Measurements from ENCODE around the gene NAE1.

The NAE1 gene

GRCh38 chr16:66847533-66848067 lies 16.8 kb upstream of the NAE1 start:
- Histone ChIP-seq H3K4me3 (ENCODE audit: low read length) (no peak overlapping the region), H3K9me3 (ENCODE audit: control insufficient read depth, low read length) (no peaks in the 10 kb centered on the region), H3K36me3 (ENCODE audit: control insufficient read depth, insufficient read depth, low read length) (no peaks in the 10 kb centered on the region), H3K9ac (ENCODE audit: low read length) (no peak overlapping the region), H3K4me1 (ENCODE audit: control insufficient read depth, insufficient read depth, low read length) (peaks cover 9% of the 10 kb centered on the region), H3K27me3 (ENCODE audit: control insufficient read depth, insufficient read depth, low read length) (peaks cover 45% of the 10 kb centered on the region)

- Histone ChIP-seq H3K36me3 (ENCODE audit: control insufficient read depth, insufficient read depth, low read length) (no peaks in the 10 kb centered on the region), H3K4me3 (ENCODE audit: low read length) (no peak overlapping the region), H3K27me3 (ENCODE audit: control insufficient read depth, insufficient read depth, low read length) (peaks cover 45% of the 10 kb centered on the region), H3K9ac (ENCODE audit: low read length) (no peak overlapping the region), H3K9me3 (ENCODE audit: control insufficient read depth, low read length) (no peaks in the 10 kb centered on the region), H3K4me1 (ENCODE audit: control insufficient read depth, insufficient read depth, low read length) (peaks cover 9% of the 10 kb centered on the region)
Measured at GRCh38 chr16:66846831-66847230, 16.1 kb upstream of the NAE1 start.

- no peaks in the 10 kb centered on the region for H3K36me3 ChIP-seq (ENCODE audit: control insufficient read depth, insufficient read depth, low read length)
- H3K9me3 ChIP-seq (ENCODE audit: control insufficient read depth, low read length) = no peaks in the 10 kb centered on the region
- H3K4me3 ChIP-seq (ENCODE audit: low read length) = no peak overlapping the region
- H3K4me1 ChIP-seq (ENCODE audit: control insufficient read depth, insufficient read depth, low read length) = peaks cover 9% of the 10 kb centered on the region
- no peak overlapping the region for H3K9ac ChIP-seq (ENCODE audit: low read length)
- peaks cover 45% of the 10 kb centered on the region for H3K27me3 ChIP-seq (ENCODE audit: control insufficient read depth, insufficient read depth, low read length)
Measured at GRCh38 chr16:66846266-66846665, 15.5 kb upstream of the NAE1 start.

GRCh38 chr16:66845791-66846221 lies 15.0 kb upstream of the NAE1 start:
- no peak overlapping the region for H3K9ac ChIP-seq (ENCODE audit: low read length)

GRCh38 chr16:66845080-66845410 lies 14.3 kb upstream of the NAE1 start:
- H3K4me1 ChIP-seq (ENCODE audit: control insufficient read depth, insufficient read depth, low read length) = peaks cover 9% of the 10 kb centered on the region
- no peak overlapping the region for H3K9ac ChIP-seq (ENCODE audit: low read length)
- no peaks in the 10 kb centered on the region for H3K36me3 ChIP-seq (ENCODE audit: control insufficient read depth, insufficient read depth, low read length)
- no peaks in the 10 kb centered on the region for H3K9me3 ChIP-seq (ENCODE audit: control insufficient read depth, low read length)
- no peak overlapping the region for H3K4me3 ChIP-seq (ENCODE audit: low read length)
- H3K27me3 ChIP-seq (ENCODE audit: control insufficient read depth, insufficient read depth, low read length) = peaks cover 45% of the 10 kb centered on the region

More at GRCh38 chr16:66845791-66846221, 15.0 kb upstream of the NAE1 start:
- Histone ChIP-seq H3K27me3 (ENCODE audit: control insufficient read depth, insufficient read depth, low read length) (peaks cover 45% of the 10 kb centered on the region), H3K9me3 (ENCODE audit: control insufficient read depth, low read length) (no peaks in the 10 kb centered on the region), H3K4me3 (ENCODE audit: low read length) (no peak overlapping the region), H3K4me1 (ENCODE audit: control insufficient read depth, insufficient read depth, low read length) (peaks cover 9% of the 10 kb centered on the region), H3K36me3 (ENCODE audit: control insufficient read depth, insufficient read depth, low read length) (no peaks in the 10 kb centered on the region)

GRCh38 chr16:66844342-66845079 lies 13.7 kb upstream of the NAE1 start, which contains the start of gene CA7:
CA7 (plus strand) TSS chr16:66844414; CDS start chr16:66844488, 74 bp downstream.
- Histone ChIP-seq H3K4me1 (ENCODE audit: control insufficient read depth, insufficient read depth, low read length) (peaks cover 9% of the 10 kb centered on the region), H3K9me3 (ENCODE audit: control insufficient read depth, low read length) (no peaks in the 10 kb centered on the region), H3K9ac (ENCODE audit: low read length) (no peak within 1 kb of the TSS), H3K4me3 (ENCODE audit: low read length) (no peak within 1 kb of the TSS), H3K36me3 (ENCODE audit: control insufficient read depth, insufficient read depth, low read length) (no peaks in the 10 kb centered on the region), H3K27me3 (ENCODE audit: control insufficient read depth, insufficient read depth, low read length) (peaks cover 45% of the 10 kb centered on the region)

- H3K4me3 ChIP-seq (ENCODE audit: low read length) = no peak overlapping the region
- peaks cover 45% of the 10 kb centered on the region for H3K27me3 ChIP-seq (ENCODE audit: control insufficient read depth, insufficient read depth, low read length)
Measured at GRCh38 chr16:66844009-66844341, 13.2 kb upstream of the NAE1 start.

GRCh38 chr16:66843191-66843590 lies 12.4 kb upstream of the NAE1 start:
- H3K9me3 ChIP-seq (ENCODE audit: control insufficient read depth, low read length) = no peaks in the 10 kb centered on the region

More at GRCh38 chr16:66844009-66844341, 13.2 kb upstream of the NAE1 start:
- H3K9ac ChIP-seq (ENCODE audit: low read length) = no peak overlapping the region
- no peaks in the 10 kb centered on the region for H3K36me3 ChIP-seq (ENCODE audit: control insufficient read depth, insufficient read depth, low read length)
- H3K9me3 ChIP-seq (ENCODE audit: control insufficient read depth, low read length) = no peaks in the 10 kb centered on the region
- H3K4me1 ChIP-seq (ENCODE audit: control insufficient read depth, insufficient read depth, low read length) = peaks cover 9% of the 10 kb centered on the region

GRCh38 chr16:66842765-66843164 lies 12.0 kb upstream of the NAE1 start:
- Histone ChIP-seq H3K27me3 (ENCODE audit: control insufficient read depth, insufficient read depth, low read length) (peaks cover 40% of the 10 kb centered on the region), H3K9me3 (ENCODE audit: control insufficient read depth, low read length) (no peaks in the 10 kb centered on the region), H3K4me3 (ENCODE audit: low read length) (no peak overlapping the region), H3K4me1 (ENCODE audit: control insufficient read depth, insufficient read depth, low read length) (peaks cover 9% of the 10 kb centered on the region), H3K9ac (ENCODE audit: low read length) (no peak overlapping the region), H3K36me3 (ENCODE audit: control insufficient read depth, insufficient read depth, low read length) (no peaks in the 10 kb centered on the region)

More at GRCh38 chr16:66843191-66843590, 12.4 kb upstream of the NAE1 start:
- H3K9ac ChIP-seq (ENCODE audit: low read length) = no peak overlapping the region
- peaks cover 9% of the 10 kb centered on the region for H3K4me1 ChIP-seq (ENCODE audit: control insufficient read depth, insufficient read depth, low read length)
- H3K4me3 ChIP-seq (ENCODE audit: low read length) = no peak overlapping the region
- peaks cover 41% of the 10 kb centered on the region for H3K27me3 ChIP-seq (ENCODE audit: control insufficient read depth, insufficient read depth, low read length)
- no peaks in the 10 kb centered on the region for H3K36me3 ChIP-seq (ENCODE audit: control insufficient read depth, insufficient read depth, low read length)

GRCh38 chr16:66841366-66841765 lies 10.6 kb upstream of the NAE1 start:
- H3K4me3 ChIP-seq (ENCODE audit: low read length) = no peak overlapping the region
- peaks cover 28% of the 10 kb centered on the region for H3K27me3 ChIP-seq (ENCODE audit: control insufficient read depth, insufficient read depth, low read length)
- H3K9ac ChIP-seq (ENCODE audit: low read length) = no peak overlapping the region
- H3K9me3 ChIP-seq (ENCODE audit: control insufficient read depth, low read length) = no peaks in the 10 kb centered on the region
- H3K4me1 ChIP-seq (ENCODE audit: control insufficient read depth, insufficient read depth, low read length) = peaks cover 9% of the 10 kb centered on the region
- no peaks in the 10 kb centered on the region for H3K36me3 ChIP-seq (ENCODE audit: control insufficient read depth, insufficient read depth, low read length)

GRCh38 chr16:66840883-66841282 lies 10.1 kb upstream of the NAE1 start:
- Histone ChIP-seq H3K4me3 (ENCODE audit: low read length) (no peak overlapping the region), H3K9ac (ENCODE audit: low read length) (no peak overlapping the region), H3K9me3 (ENCODE audit: control insufficient read depth, low read length) (no peaks in the 10 kb centered on the region), H3K36me3 (ENCODE audit: control insufficient read depth, insufficient read depth, low read length) (no peaks in the 10 kb centered on the region), H3K27me3 (ENCODE audit: control insufficient read depth, insufficient read depth, low read length) (peaks cover 23% of the 10 kb centered on the region), H3K4me1 (ENCODE audit: control insufficient read depth, insufficient read depth, low read length) (peaks cover 9% of the 10 kb centered on the region)

- Histone ChIP-seq H3K36me3 (ENCODE audit: control insufficient read depth, insufficient read depth, low read length) (no peaks in the 10 kb centered on the region), H3K4me1 (ENCODE audit: control insufficient read depth, insufficient read depth, low read length) (peaks cover 2% of the 10 kb centered on the region), H3K9me3 (ENCODE audit: control insufficient read depth, low read length) (no peaks in the 10 kb centered on the region), H3K4me3 (ENCODE audit: low read length) (no peak overlapping the region), H3K9ac (ENCODE audit: low read length) (no peak overlapping the region), H3K27me3 (ENCODE audit: control insufficient read depth, insufficient read depth, low read length) (no peaks in the 10 kb centered on the region)
Measured at GRCh38 chr16:66834746-66835145, 4.0 kb upstream of the NAE1 start.
